Measurements from ENCODE around the gene ZNF165. TPM values are rescaled to one million over a fixed set of nuclear protein-coding genes. Genes with fewer than 3 reads are reported as not detected.
"Not testable (repeated sequence)": the region's sequence is repeated elsewhere in the genome, so short reads cannot be mapped to it uniquely, and the experiment has no call there.

ZNF165 gene
- total RNA-seq, result 1 to 10 TPM; 3.9 to 7.1 (median 4.0) TPM
- long read RNA-seq, donor 1, partial matches to known transcripts, result 0 of 1 reads
- long read RNA-seq, donor 1, other reads (novel, unspliced or antisense), result 1 of 1 reads
- long read RNA-seq, donor 2, partial matches to known transcripts, result 2 of 11 reads
- long read RNA-seq, donor 2, other reads (novel, unspliced or antisense), result 9 of 11 reads

DNA sequence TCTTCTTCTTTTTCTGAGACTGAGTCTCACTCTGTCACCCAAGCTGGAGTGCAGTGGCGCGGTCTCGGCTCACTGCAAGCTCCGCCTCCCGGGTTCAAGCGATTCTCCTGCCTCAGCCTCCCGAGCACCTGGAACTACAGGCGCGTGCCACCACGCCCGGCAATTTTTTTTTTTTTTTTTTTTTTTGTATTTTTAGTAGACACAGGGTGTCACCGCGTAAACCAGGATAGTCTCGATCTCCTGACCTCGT is at the start of gene ZNF165:
TSS of gene ZNF165 (plus strand) at position 188 of the 250 bp plus-strand sequence. CDS start 4,913 bp downstream, outside the sequence.
- H3K9me3 ChIP-seq; H3K36me3 ChIP-seq (ENCODE audit: low read depth); H3K4me1 ChIP-seq (ENCODE audit: low read depth); DNase-seq; intact Hi-C loops (cut with DNase I, micrococcal nuclease): not testable (repeated sequence)
- ATAC-seq, result peak; percentile 58
- H3K4me3 ChIP-seq, result peak within 1 kb of the TSS; percentile 55

GRCh38 chr6:28053584-28053983 is 26.8 kb upstream of the ZNF165 start:
- H3K36me3 ChIP-seq (ENCODE audit: low read depth), result no peaks in the 10 kb centered on the region
- no peak for ATAC-seq
- H3K4me1 ChIP-seq (ENCODE audit: low read depth), result no peaks in the 10 kb centered on the region
- intact Hi-C loops (cut with DNase I, micrococcal nuclease), result no loop called here
- no peaks in the 10 kb centered on the region for H3K9me3 ChIP-seq
- TF ChIP-seq, protein P1, sequence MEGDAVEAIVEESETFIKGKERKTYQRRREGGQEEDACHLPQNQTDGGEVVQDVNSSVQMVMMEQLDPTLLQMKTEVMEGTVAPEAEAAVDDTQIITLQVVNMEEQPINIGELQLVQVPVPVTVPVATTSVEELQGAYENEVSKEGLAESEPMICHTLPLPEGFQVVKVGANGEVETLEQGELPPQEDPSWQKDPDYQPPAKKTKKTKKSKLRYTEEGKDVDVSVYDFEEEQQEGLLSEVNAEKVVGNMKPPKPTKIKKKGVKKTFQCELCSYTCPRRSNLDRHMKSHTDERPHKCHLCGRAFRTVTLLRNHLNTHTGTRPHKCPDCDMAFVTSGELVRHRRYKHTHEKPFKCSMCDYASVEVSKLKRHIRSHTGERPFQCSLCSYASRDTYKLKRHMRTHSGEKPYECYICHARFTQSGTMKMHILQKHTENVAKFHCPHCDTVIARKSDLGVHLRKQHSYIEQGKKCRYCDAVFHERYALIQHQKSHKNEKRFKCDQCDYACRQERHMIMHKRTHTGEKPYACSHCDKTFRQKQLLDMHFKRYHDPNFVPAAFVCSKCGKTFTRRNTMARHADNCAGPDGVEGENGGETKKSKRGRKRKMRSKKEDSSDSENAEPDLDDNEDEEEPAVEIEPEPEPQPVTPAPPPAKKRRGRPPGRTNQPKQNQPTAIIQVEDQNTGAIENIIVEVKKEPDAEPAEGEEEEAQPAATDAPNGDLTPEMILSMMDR (IDR thresholded peaks at IDR 0.05), result no peak
- no peak overlapping the region for H3K4me3 ChIP-seq
- DNase-seq, result no peak

DNA sequence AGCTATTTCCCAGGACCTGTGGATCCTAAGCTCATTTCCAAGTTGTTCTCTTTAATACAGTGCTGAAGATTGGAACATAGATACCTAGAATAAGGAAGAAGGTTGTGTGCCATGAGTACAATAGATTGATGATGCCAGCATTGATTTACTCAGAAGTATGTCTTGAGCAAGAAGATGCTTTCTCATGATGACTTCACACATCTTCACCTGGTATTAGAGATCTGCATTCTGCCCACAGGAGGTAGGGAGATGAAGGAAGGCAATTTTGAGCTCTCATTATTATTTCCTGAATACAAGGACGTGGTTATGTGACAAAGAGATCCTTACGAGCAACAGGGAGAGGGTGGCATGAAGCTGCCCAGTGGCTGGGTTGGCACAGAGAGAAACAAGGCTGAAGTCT is 20.0 kb upstream of the ZNF165 start:
- no peaks in the 10 kb centered on the region for H3K36me3 ChIP-seq (ENCODE audit: low read depth)
- TF ChIP-seq, protein P1 (IDR thresholded peaks at IDR 0.05), result no peak
- no peak overlapping the region for H3K4me3 ChIP-seq
- intact Hi-C loops (cut with DNase I, micrococcal nuclease), result no loop called here
- ATAC-seq (no peak), DNase-seq (no peak)
- H3K4me1 ChIP-seq (ENCODE audit: low read depth), result no peaks in the 10 kb centered on the region
- H3K9me3 ChIP-seq, result no peaks in the 10 kb centered on the region

DNA sequence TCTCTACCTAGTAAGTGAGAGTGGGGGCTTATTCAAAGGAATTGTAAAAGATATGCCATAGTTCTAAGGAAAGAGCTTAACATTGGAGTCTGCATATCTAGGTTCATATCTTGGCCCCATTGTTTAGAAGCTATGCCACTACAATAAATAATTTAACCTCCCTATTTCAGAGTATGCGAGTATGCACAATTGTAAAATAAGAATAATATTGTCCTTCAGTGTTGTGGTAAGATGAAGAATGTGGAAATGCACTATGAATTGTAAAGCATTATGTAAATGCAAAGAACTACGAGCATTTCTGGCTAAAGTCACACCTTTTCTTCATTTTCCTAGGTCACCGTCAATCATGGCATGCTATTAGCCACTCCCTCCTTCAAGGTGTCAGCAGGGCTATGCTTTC is 16.1 kb upstream of the ZNF165 start:
- Histone ChIP-seq H3K4me3 (no peak overlapping the region), H3K4me1 (ENCODE audit: low read depth) (no peaks in the 10 kb centered on the region), H3K9me3 (no peaks in the 10 kb centered on the region), H3K36me3 (ENCODE audit: low read depth) (no peaks in the 10 kb centered on the region)
- TF ChIP-seq, protein P1 (IDR thresholded peaks at IDR 0.05), result no peak
- intact Hi-C loops (cut with DNase I, micrococcal nuclease), result no loop called here
- ATAC-seq (no peak), DNase-seq (no peak)

DNA sequence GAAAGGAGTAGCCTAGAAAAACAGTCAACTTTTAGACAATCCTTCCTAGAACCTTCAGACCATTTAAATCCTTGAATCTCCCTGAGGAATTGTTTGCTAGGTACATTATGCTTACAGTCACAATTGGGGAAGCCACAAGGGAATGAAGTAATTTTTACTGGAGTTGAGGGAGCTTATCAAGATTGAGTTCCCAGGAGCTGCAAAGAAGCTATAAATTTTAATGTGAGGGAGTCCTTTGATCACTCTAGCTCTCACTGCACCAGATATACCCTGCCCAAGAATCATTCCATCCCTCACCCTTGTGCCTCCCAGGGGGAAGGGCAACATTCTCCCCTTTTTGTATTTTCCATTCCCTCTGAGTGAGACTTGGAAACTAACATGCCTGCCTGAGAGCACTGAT is 12.3 kb upstream of the ZNF165 start:
- intact Hi-C loops (cut with DNase I, micrococcal nuclease), result no loop called here
- Histone ChIP-seq H3K4me1 (ENCODE audit: low read depth) (no peaks in the 10 kb centered on the region), H3K9me3 (no peaks in the 10 kb centered on the region), H3K4me3 (no peak overlapping the region), H3K36me3 (ENCODE audit: low read depth) (no peaks in the 10 kb centered on the region)
- DNase-seq, result no peak
- ATAC-seq, result no peak
- TF ChIP-seq, protein P1 (IDR thresholded peaks at IDR 0.05), result no peak

GRCh38 chr6:28070968-28071367 is 9.4 kb upstream of the ZNF165 start:
- ATAC-seq; H3K36me3 ChIP-seq (ENCODE audit: low read depth); H3K4me1 ChIP-seq (ENCODE audit: low read depth); intact Hi-C loops (cut with DNase I, micrococcal nuclease); H3K4me3 ChIP-seq; DNase-seq; H3K9me3 ChIP-seq: not testable (repeated sequence)

GRCh38 chr6:28078050-28078449 is 2.3 kb upstream of the ZNF165 start:
- intact Hi-C loops (cut with DNase I, micrococcal nuclease), result no loop called here
- ATAC-seq (no peak), DNase-seq (no peak)
- Histone ChIP-seq H3K4me3 (no peak overlapping the region), H3K4me1 (ENCODE audit: low read depth) (no peaks in the 10 kb centered on the region), H3K36me3 (ENCODE audit: low read depth) (no peaks in the 10 kb centered on the region), H3K9me3 (no peaks in the 10 kb centered on the region)
- TF ChIP-seq, protein P1 (IDR thresholded peaks at IDR 0.05), result no peak

All from mucosa of descending colon (tissue), 3 donors.